ENCODE measurements around the gene NCAM1. TPM values are rescaled to one million over a fixed set of nuclear protein-coding genes. Genes with fewer than 3 reads are reported as not detected.
"Not testable (repeated sequence)": the region's sequence is repeated elsewhere in the genome, so short reads cannot be mapped to it uniquely, and the experiment has no call there.

NCAM1 gene
- 100 to 1,000 TPM in 1 of 3 donors, 10 to 100 TPM in 2; 35.7 to 143 (median 49.1) TPM for polyA plus RNA-seq

- Mint-ChIP-seq H3K4me3 (peak within 1 kb of the TSS; percentile 90 to 99 (median 96)), H3K4me1 (peaks cover 30 to 40% of the 10 kb centered on the region in 2 donors), H3K36me3 (no peaks in the 10 kb centered on the region), H3K9me3 (no peaks in the 10 kb centered on the region), H3K27me3 (ENCODE audit: low read depth in 3 of 3) (peaks cover 0 to 9% (median 7%) of the 10 kb centered on the region in 3 donors), H3K27ac (peak within 1 kb of the TSS; percentile 73 to 92 (median 81))
- peak; percentile 72 to 79 (median 79) for DNase-seq
Measured at GRCh38 chr11:112961146-112961668, at the start of gene NCAM1. TSS of gene NCAM1 (plus strand) at chr11:112961420.

- H3K27ac Mint-ChIP-seq = no peak overlapping the region
- H3K4me3 Mint-ChIP-seq = no peak overlapping the region
Measured at GRCh38 chr11:112922606-112923005, 38.6 kb upstream of the NCAM1 start.

DNA sequence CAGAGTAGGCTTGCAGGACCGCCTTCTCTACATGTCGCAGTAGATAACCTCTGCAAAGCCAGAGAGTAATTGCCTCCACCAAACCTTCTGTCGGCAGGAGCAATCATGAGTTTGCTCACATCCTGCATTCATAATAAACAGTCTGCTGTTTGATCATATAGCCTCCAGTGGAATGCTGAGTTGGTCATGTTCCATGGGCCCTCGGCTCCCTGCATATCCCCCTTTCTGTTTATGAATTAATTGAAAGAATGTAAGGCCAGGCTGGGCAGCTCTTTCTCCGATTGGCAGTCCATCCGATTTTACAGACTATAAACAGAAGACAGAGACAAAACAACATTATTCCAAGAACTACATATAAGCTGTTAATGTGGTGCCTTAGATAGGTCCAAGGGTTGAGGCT, 36.4 kb upstream of the NCAM1 start:
- not testable (repeated sequence) for H3K4me3 Mint-ChIP-seq; H3K9me3 Mint-ChIP-seq; DNase-seq; H3K36me3 Mint-ChIP-seq; H3K27ac Mint-ChIP-seq; H3K4me1 Mint-ChIP-seq; H3K27me3 Mint-ChIP-seq (ENCODE audit: low read depth in 3 of 3)

More at GRCh38 chr11:112922606-112923005, 38.6 kb upstream of the NCAM1 start:
- H3K27me3 Mint-ChIP-seq (ENCODE audit: low read depth in 3 of 3) = peaks cover 0 to 3% (median 2%) of the 10 kb centered on the region in 3 donors
- H3K36me3 Mint-ChIP-seq = no peaks in the 10 kb centered on the region
- peaks cover 4 to 8% of the 10 kb centered on the region in 2 donors for H3K4me1 Mint-ChIP-seq
- peaks cover 0 to 1% (median 0%) of the 10 kb centered on the region in 6 donors for H3K9me3 Mint-ChIP-seq
- DNase-seq = no peak

GRCh38 chr11:112925516-112926310, 35.5 kb upstream of the NCAM1 start:
- peaks cover 0 to 2% (median 2%) of the 10 kb centered on the region in 3 donors for H3K27me3 Mint-ChIP-seq (ENCODE audit: low read depth in 3 of 3)
- H3K4me1 Mint-ChIP-seq = peaks cover 4 to 8% of the 10 kb centered on the region in 2 donors
- H3K9me3 Mint-ChIP-seq = no peaks in the 10 kb centered on the region
- H3K4me3 Mint-ChIP-seq = no peak overlapping the region
- H3K36me3 Mint-ChIP-seq = no peaks in the 10 kb centered on the region
- no peak overlapping the region for H3K27ac Mint-ChIP-seq
- DNase-seq = no peak

DNA sequence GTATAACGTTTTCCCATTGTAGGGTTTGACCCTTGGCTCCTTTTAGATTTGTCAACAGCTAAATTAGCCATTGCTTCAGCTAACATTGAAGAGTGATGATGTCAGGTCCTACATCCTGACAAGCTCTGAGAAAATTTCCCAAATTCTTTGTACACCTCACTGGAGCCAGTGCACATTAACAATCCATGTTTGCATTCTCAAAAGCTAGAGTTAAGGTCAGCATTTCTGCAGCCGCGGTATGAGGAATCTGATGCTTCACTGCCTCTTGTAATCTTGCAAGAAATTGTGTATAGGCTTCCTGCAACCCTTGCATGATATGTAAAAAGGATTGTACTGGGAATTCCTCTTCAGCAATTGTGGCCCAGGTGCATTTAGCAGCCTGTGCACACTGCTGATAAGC, 33.1 kb upstream of the NCAM1 start:
- Mint-ChIP-seq H3K4me1 (no peaks in the 10 kb centered on the region), H3K27me3 (ENCODE audit: low read depth in 3 of 3) (peaks cover 0 to 2% (median 2%) of the 10 kb centered on the region in 3 donors)
- DNase-seq = no peak

GRCh38 chr11:112929432-112929831, 31.8 kb upstream of the NCAM1 start:
- H3K4me3 Mint-ChIP-seq = no peak overlapping the region
- no peak overlapping the region for H3K27ac Mint-ChIP-seq
- H3K36me3 Mint-ChIP-seq = no peaks in the 10 kb centered on the region
- peaks cover 2 to 4% (median 4%) of the 10 kb centered on the region in 3 donors for H3K27me3 Mint-ChIP-seq (ENCODE audit: low read depth in 3 of 3)
- DNase-seq = no peak
- no peaks in the 10 kb centered on the region for H3K4me1 Mint-ChIP-seq
- no peaks in the 10 kb centered on the region for H3K9me3 Mint-ChIP-seq

More for the DNA sequence above, 33.1 kb upstream of the NCAM1 start:
- Mint-ChIP-seq H3K27ac (no peak overlapping the region), H3K4me3 (no peak overlapping the region), H3K36me3 (no peaks in the 10 kb centered on the region), H3K9me3 (no peaks in the 10 kb centered on the region)

DNA sequence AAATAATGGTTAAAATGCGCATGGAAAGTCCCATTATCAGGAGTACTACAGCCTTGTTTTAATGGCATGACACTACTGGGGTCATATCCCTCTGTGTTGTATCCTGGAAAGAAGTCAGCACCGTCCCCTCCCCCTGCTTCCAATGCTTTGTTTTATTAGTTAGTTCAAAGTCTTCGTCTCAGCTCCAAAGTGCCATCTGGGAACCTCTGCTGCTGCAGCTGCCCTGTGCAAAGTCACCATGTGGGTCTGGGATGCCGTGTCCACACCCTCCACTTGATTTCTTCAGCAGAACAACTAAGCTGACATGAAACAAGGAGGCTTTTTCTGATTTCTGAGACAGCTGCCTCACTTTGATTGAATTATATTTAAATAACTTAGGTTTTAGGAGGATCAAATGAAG, 29.5 kb upstream of the NCAM1 start:
- DNase-seq = no peak
- H3K36me3 Mint-ChIP-seq = no peaks in the 10 kb centered on the region
- no peak overlapping the region for H3K27ac Mint-ChIP-seq
- H3K9me3 Mint-ChIP-seq = no peaks in the 10 kb centered on the region
- no peak overlapping the region for H3K4me3 Mint-ChIP-seq
- H3K27me3 Mint-ChIP-seq (ENCODE audit: low read depth in 3 of 3) = peaks cover 2 to 4% (median 4%) of the 10 kb centered on the region in 3 donors
- H3K4me1 Mint-ChIP-seq = no peaks in the 10 kb centered on the region

GRCh38 chr11:112932593-112932992, 28.6 kb upstream of the NCAM1 start:
- H3K36me3 Mint-ChIP-seq = no peaks in the 10 kb centered on the region
- peaks cover 4% of the 10 kb centered on the region in 3 donors for H3K27me3 Mint-ChIP-seq (ENCODE audit: low read depth in 3 of 3)
- DNase-seq = no peak
- H3K9me3 Mint-ChIP-seq = no peaks in the 10 kb centered on the region
- H3K4me1 Mint-ChIP-seq = peaks cover 0 to 2% of the 10 kb centered on the region in 2 donors
- no peak overlapping the region for H3K4me3 Mint-ChIP-seq
- no peak overlapping the region for H3K27ac Mint-ChIP-seq

DNA sequence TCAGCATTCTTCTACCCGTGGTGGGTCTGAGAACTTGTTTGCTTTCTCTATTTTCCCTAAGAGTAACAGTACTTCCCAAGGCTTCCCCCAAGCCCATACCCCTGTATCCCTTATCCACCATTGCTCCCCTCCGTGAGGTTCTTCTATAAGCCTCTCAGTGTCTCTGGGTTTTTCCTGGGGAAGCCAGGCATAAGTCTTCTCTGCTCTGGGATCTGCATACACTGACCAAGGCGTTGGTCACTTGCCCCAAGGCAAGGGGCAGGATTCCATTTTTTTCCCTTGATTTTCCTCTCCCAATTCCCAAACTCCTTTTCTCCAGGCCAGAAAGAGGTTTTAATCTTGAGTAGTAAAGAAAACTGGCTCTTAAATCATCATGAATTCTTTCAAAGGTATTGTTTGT, 27.2 kb upstream of the NCAM1 start:
- Mint-ChIP-seq H3K4me1 (peaks cover 0 to 10% of the 10 kb centered on the region in 2 donors), H3K27ac (no peak overlapping the region), H3K27me3 (ENCODE audit: low read depth in 3 of 3) (peaks cover 4 to 7% (median 4%) of the 10 kb centered on the region in 3 donors), H3K4me3 (no peak overlapping the region), H3K36me3 (peaks cover 0 to 3% (median 0%) of the 10 kb centered on the region in 3 donors), H3K9me3 (no peaks in the 10 kb centered on the region)
- DNase-seq = no peak

DNA sequence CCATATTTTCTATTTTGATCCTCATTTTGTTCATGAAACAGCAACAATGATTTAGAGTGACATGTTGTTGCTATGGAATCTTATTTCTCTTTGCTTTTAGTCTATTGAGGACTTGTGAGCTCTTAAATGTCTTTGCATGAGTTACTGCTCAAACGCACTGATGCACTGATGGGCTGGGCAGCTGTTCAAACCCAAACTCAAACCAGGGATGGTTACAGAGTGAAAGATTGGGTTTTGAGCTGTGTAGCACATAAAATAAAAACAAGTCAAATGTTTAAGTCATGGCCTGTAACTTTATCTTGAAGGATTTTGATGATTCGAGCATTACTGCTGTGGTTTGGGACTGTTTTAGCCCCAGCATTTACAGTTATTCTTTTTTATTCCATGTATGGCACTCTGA, 20.1 kb upstream of the NCAM1 start:
- DNase-seq = no peak
- H3K27me3 Mint-ChIP-seq (ENCODE audit: low read depth in 3 of 3) = peaks cover 0 to 4% (median 2%) of the 10 kb centered on the region in 3 donors
- peaks cover 0 to 2% (median 0%) of the 10 kb centered on the region in 6 donors for H3K9me3 Mint-ChIP-seq
- H3K27ac Mint-ChIP-seq = no peak overlapping the region
- peaks cover 0 to 10% of the 10 kb centered on the region in 2 donors for H3K4me1 Mint-ChIP-seq
- H3K36me3 Mint-ChIP-seq = peaks cover 0 to 4% (median 4%) of the 10 kb centered on the region in 3 donors
- H3K4me3 Mint-ChIP-seq = no peak overlapping the region

DNA sequence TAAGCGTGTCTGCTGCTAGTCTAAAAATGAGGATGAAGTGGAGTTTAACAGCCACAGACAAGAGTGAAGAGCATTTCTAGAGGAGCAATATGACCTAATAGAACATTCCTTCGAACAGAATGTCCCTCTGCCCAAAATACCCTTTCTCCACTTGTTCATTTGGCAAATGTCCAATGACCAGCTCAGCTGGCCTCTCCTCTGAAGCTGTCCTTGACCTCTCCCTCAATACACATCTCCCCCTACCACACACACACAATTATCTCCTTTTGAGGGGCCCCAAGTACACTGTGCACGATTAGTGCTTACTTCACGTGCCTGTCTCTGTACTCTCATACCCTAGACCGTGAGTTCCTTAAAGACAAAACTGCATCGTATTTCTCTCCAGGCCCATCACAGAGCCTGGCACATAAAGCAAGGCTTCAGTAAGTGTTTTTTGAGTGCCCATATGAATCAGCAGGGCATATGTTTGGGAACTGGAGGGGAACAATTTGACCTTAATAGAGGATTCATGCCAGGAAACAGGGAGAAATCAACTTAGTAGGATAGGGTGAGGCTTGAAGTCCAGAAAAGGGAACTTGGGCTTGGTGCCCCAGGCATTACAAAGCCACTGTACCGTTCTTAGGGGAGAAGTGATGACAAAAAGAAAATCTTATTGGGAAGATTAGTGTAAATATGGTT, 18.1 kb upstream of the NCAM1 start:
- no peak overlapping the region for H3K27ac Mint-ChIP-seq

GRCh38 chr11:112946866-112947265, 14.4 kb upstream of the NCAM1 start:
- Mint-ChIP-seq H3K27me3 (ENCODE audit: low read depth in 3 of 3) (peaks cover 0 to 19% (median 2%) of the 10 kb centered on the region in 3 donors), H3K4me1 (peaks cover 2 to 6% of the 10 kb centered on the region in 2 donors), H3K4me3 (no peak overlapping the region), H3K36me3 (peaks cover 0 to 9% (median 3%) of the 10 kb centered on the region in 3 donors), H3K27ac (no peak overlapping the region), H3K9me3 (peaks cover 0 to 6% (median 0%) of the 10 kb centered on the region in 6 donors)
- no peak for DNase-seq

More for the DNA sequence above, 18.1 kb upstream of the NCAM1 start:
- peaks cover 0 to 9% (median 4%) of the 10 kb centered on the region in 3 donors for H3K36me3 Mint-ChIP-seq
- no peak for DNase-seq
- H3K27me3 Mint-ChIP-seq (ENCODE audit: low read depth in 3 of 3) = peaks cover 0 to 11% (median 0%) of the 10 kb centered on the region in 3 donors
- no peak overlapping the region for H3K4me3 Mint-ChIP-seq
- peaks cover 0 to 5% (median 0%) of the 10 kb centered on the region in 6 donors for H3K9me3 Mint-ChIP-seq
- peaks cover 0 to 3% of the 10 kb centered on the region in 2 donors for H3K4me1 Mint-ChIP-seq

DNA sequence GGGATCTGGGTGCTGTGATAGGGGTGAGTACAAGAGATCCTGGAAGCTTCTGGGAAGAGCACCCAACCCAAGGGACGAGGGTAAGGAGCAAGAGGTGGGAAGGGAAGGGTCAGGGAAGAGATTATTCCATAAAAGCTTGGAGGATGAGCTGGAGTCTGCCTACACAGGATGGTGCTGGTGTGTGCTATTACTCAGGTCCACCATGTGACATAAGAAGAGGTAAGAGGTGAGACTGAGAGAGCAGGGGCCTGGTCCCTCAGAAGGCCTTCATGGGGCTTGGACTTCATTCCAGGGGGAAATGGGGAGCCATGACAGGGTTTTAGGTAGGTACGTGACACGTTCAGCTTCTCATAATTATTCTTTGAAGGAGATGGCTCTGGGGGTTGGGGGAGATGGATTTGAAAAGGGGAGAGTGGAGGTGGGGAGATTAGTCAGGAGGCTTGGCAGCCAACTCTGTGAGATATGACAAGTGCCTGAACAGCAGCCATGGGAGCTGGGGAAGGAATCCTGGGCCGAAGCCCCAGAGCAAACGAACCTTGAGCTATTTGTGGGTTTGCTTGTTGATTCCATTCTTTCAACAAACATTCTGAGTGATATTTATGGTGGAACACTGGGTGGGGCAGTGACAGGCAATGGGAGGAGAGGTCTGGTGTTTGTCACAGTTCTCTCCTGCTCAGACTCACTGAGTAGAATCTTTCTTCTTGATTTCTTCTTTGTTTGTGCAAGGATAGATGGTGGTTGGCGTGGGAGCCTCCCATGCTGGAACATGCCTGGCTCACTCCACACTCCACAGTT, 11.2 kb upstream of the NCAM1 start:
- Mint-ChIP-seq H3K27ac (no peak overlapping the region), H3K36me3 (peaks cover 0 to 5% (median 3%) of the 10 kb centered on the region in 3 donors), H3K4me1 (peaks cover 2 to 14% of the 10 kb centered on the region in 2 donors), H3K4me3 (no peak overlapping the region), H3K27me3 (ENCODE audit: low read depth in 3 of 3) (peaks cover 1 to 25% (median 2%) of the 10 kb centered on the region in 3 donors), H3K9me3 (peaks cover 0 to 7% (median 0%) of the 10 kb centered on the region in 6 donors)
- no peak for DNase-seq

Data from immature natural killer cell (primary cell).